Ovary (tissue), 9 donors: ENCODE results near the gene PLEKHM3. TPM values are rescaled to one million over a fixed set of nuclear protein-coding genes. Genes with fewer than 3 reads are reported as not detected.

Experiments
- DNase-seq, 5 donors: peaks; one replicate each; pipeline ENCODE4 v3.0.0-alpha.2; 2019 to 2020
- H3K27ac ChIP-seq, 2 donors: fragments of 200-600 bp; one replicate each; pipeline versions ENCODE4 v1.5.1 to v1.8.0; 2019 to 2022
- H3K27me3 ChIP-seq: fragments of 200-600 bp; one replicate; pipeline ENCODE4 v1.8.0; 2022
- H3K36me3 ChIP-seq: fragments of 200-600 bp; sonication (generic); one replicate; pipeline ENCODE4 v1.5.1; 2019
- H3K4me1 ChIP-seq: one replicate; pipeline ENCODE4 v1.8.1; 2013; ENCODE audit warnings: mild to moderate bottlenecking, moderate library complexity; ENCODE audit not compliant: insufficient read depth
- H3K4me3 ChIP-seq: fragments of 200-600 bp; sonication (generic); one replicate; pipeline ENCODE4 v1.5.1; 2017
- H3K9me3 ChIP-seq, 2 donors: fragments of 200-600 bp in 1 of 2; sonication (generic) in 1 of 2; one replicate each; pipeline versions ENCODE4 v1.5.1 to v1.8.1; 2013 to 2019; ENCODE audit warnings: mild to moderate bottlenecking in 1 of 2, moderate library complexity in 1 of 2
- EP300 ChIP-seq: sonication (generic); formaldehyde crosslinking; IDR thresholded peaks from one replicate; pipeline ENCODE4 v1.6.1; 2017; ENCODE audit warnings: antibody characterized with exemption
- POLR2A ChIP-seq: fragments of 450-650 bp; IDR thresholded peaks from one replicate; pipeline ENCODE4 v1.6.1; 2017; ENCODE audit warnings: antibody characterized with exemption, mild to moderate bottlenecking, moderate library complexity
- WGBS, 3 donors: extraction: QIAGEN DNeasy Blood & Tissue Kit in 1 of 3; methylation state at CpG; one replicate each; pipeline versions ENCODE4 v1.1.5 to v1.1.7; 2013 to 2017; 5-methylcytosine and 5-hydroxymethylcytosine counted together
- intact Hi-C, 4 donors: fragments of 100-400 bp; cut with DNase I; formaldehyde crosslinking; loops; one replicate each; pipeline versions ENCODE4 v1.11.0 to v1.15.1; 2022 to 2023
- polyA plus RNA-seq, 2 donors: library from polyadenylated mRNA; stranded (reverse); fragments of 200-250 nt in 1 of 2; fragments of 350-450 nt in 1 of 2; fragmentation: Illumina TruSeq in 1 of 2; extraction: RNeasy Lipid Tissue Mini Kit (QIAGEN cat#74804) in 1 of 2; gene quantifications; one replicate each; pipeline ENCODE4 v1.2.3, GENCODE V29; 2013 to 2014
- total RNA-seq, 7 donors: library from RNA; depleted of rRNA in 2 of 7; stranded (reverse); fragments of >200 nt in 2 of 7; fragmentation: NEBNext Ultra II Directional in 3 of 7; extraction: Animal tissue kit (Norgen Biotek cat#: 25700) in 3 of 7; gene quantifications; one replicate each; pipeline versions ENCODE4 v1.1.0 to v1.2.4, GENCODE V29; 2016 to 2023
- TF ChIP-seq, protein P1 (sequence below), 3 donors: fragments of 450-650 bp in 2 of 3; fragments of 200-600 bp in 1 of 3; IDR thresholded peaks; one replicate each; pipeline versions ENCODE4 v1.5.1 to v1.8.0; 2016 to 2022; ENCODE audit warnings: antibody characterized with exemption in 3 of 3, mild to moderate bottlenecking in 1 of 3
- donor health status: DM: no; HTN: no; CAD: no; lungs with moderate emphysema.
- donor health status: DM: no; HTN: no; CAD: no.
- donor health status: Bipolar disorder and iron deficiency.
- donor health status: DM: yes; HTN: yes; CAD: no.
- donor health status: DM: no; HTN: no; CAD: no.
- donor health status: DM: yes; HTN: yes; CAD: no.

Gene PLEKHM3
- total and polyA plus RNA-seq, 9 donors, result 6.5 to 26.1 (median 14.3) TPM

DNA sequence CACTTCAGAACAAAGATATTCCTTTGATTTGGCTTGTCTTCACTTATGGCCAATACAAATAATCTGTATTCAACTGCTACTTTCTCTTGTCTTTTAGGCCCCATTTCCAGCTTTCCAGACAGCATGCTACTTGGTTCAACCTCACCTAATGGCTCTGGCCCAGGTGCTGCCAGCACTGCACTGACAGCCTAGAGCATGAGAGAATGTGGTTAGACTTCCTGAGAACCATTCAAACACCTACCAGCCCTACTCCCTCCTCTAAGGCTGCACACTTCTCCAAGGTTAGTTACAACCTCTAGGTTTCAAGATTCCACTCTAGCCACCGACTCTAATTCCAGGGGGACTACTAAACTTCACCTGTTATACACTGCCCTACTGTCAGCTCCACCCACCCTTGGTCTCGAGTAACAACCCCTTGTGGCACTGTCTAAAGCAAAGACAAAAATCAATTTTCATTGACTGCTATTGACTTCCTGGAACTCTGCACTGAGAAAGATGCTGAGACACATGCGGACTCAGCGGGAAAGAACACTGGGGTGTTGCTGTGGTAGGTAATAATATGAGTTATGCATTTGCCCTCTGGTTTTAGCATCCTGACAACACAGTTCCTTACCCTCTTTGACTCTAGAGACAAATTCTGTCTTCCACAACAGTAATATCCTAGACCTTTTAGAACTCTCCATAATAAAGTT, 38.2 kb downstream of the PLEKHM3 start:
- TF ChIP-seq EP300 (no peak), POLR2A (no peak)
- TF ChIP-seq, protein P1, sequence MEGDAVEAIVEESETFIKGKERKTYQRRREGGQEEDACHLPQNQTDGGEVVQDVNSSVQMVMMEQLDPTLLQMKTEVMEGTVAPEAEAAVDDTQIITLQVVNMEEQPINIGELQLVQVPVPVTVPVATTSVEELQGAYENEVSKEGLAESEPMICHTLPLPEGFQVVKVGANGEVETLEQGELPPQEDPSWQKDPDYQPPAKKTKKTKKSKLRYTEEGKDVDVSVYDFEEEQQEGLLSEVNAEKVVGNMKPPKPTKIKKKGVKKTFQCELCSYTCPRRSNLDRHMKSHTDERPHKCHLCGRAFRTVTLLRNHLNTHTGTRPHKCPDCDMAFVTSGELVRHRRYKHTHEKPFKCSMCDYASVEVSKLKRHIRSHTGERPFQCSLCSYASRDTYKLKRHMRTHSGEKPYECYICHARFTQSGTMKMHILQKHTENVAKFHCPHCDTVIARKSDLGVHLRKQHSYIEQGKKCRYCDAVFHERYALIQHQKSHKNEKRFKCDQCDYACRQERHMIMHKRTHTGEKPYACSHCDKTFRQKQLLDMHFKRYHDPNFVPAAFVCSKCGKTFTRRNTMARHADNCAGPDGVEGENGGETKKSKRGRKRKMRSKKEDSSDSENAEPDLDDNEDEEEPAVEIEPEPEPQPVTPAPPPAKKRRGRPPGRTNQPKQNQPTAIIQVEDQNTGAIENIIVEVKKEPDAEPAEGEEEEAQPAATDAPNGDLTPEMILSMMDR (IDR thresholded peaks at IDR 0.05), result no peak
- Histone ChIP-seq H3K36me3 (no peaks in the 10 kb centered on the region), H3K4me3 (no peak overlapping the region), H3K4me1 (no peaks in the 10 kb centered on the region), H3K9me3 (no peaks in the 10 kb centered on the region), H3K27ac (no peak overlapping the region), H3K27me3 (no peaks in the 10 kb centered on the region)
- intact Hi-C loops, result no loop called here
- WGBS, 3 donors, result 94 to 97% (median 96%) methylated on average over 4 of the region's 4 CpGs
- DNase-seq, result no peak

DNA sequence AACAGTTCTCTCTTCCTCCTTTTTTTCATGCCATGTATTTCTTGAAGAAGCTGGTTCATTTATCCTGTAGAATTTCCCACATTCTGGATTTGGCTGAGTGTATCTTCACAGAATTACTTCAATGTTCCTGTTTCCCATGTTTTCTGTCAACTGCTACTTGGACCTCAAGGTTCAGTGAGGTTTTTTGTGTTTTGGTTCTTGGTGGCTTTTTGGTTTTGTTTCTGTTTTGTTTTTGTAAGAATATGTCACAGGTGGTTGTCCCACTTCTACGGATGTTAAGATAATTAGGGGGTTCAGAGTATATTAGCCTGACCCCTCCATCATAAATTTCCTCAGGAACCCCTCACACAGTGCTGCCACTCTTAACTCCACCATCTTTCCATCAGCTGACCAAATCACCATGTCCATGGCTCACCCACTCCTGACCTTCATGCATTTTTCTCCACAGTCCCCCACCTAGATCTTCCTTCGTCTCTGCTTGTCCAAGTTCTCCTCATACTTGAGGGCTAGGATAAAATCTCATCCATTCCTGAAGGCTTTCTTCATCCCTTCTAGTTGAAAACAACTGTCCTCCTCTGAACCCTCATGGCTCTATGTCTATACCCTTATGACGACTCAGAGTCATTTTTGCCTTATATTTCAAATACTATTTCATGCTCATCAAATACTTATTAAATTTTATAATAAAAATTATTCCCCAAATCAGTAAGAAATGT, 40.4 kb downstream of the PLEKHM3 start:
- no peak for DNase-seq
- 94 to 96% (median 95%) methylated on average over 3 of the region's 3 CpGs for WGBS, 3 donors
- H3K27me3 ChIP-seq, result no peaks in the 10 kb centered on the region
- intact Hi-C loops, result no loop called here
- H3K27ac ChIP-seq, result no peak overlapping the region
- no peaks in the 10 kb centered on the region for H3K36me3 ChIP-seq
- TF ChIP-seq, protein P1 (IDR thresholded peaks at IDR 0.05), result no peak
- no peak for TF ChIP-seq POLR2A
- H3K4me3 ChIP-seq, result no peak overlapping the region
- H3K9me3 ChIP-seq, result no peaks in the 10 kb centered on the region
- H3K4me1 ChIP-seq, result no peaks in the 10 kb centered on the region

DNA sequence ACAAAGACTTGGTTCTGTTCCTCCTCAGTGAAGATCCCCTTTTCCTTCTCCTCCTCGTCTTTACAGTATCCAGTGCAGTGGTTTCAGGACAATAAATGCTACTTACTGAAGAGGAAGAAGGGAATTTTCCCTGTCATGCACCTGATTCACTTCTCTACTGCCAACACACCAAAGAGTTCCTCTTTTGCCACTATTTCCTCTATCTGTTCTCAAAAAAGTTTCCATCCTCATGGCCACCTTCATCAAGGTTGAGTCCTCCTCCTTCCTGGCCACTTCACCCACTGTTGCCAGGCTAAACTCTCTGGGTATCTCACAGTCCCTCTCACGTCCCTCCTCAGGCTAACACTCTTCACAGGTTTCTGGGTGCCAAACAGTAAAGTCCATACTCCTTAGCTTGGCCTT, 41.7 kb downstream of the PLEKHM3 start:
- Histone ChIP-seq H3K36me3 (no peaks in the 10 kb centered on the region), H3K27me3 (no peaks in the 10 kb centered on the region), H3K4me3 (no peak overlapping the region), H3K4me1 (no peaks in the 10 kb centered on the region), H3K9me3 (no peaks in the 10 kb centered on the region), H3K27ac (no peak overlapping the region)
- WGBS, 3 donors, result 93 to 97% (median 94%) methylated on average over 2 of the region's 2 CpGs
- TF ChIP-seq, protein P1 (IDR thresholded peaks at IDR 0.05), result no peak
- intact Hi-C loops, result no loop called here
- DNase-seq, result no peak

DNA sequence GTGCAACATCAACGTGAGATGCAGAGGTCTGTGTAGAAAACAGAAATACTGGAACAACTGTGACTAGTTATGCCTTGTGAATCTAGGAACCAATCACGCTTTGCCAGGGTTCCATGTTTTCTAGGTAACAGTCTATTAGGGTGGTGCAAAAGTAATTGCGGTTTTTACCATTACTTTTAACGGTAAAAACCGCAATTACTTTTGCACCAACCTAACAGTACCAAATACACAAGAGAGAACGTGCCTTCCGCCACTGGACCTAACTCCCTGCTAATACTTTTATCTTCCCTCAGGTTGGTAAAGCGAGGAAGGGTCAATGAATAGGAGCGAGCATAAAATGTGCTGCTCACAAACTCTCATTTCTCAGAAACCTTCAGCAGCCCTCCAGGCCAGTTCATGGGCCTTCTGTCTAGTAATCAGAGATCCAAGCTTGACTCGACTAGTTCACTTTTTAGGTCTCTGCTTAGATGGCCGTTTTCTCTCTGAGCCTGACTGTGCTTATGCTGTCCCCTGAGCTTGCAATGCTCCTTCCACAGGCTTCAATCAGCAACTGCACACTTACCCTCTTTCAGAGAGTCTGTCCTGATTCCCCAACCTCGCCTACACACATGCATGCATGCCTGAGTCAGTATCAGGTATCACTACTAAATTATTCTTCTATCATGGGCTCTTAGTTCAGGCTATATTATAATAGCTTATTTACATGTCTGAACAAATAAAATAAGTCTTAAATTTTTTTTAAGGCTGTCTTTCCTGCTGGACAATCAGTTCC, 47.0 kb downstream of the PLEKHM3 start:
- H3K9me3 ChIP-seq, result no peaks in the 10 kb centered on the region
- intact Hi-C loops, result loop anchor here in 1 of 4 donors (10.0 kb wide), 1 partner anchor 214 kb away; the partner anchor contains the start of gene FZD5
- H3K4me3 ChIP-seq, result no peak overlapping the region
- H3K4me1 ChIP-seq, result no peaks in the 10 kb centered on the region
- DNase-seq, result no peak
- TF ChIP-seq, protein P1 (IDR thresholded peaks at IDR 0.05), result no peak
- TF ChIP-seq POLR2A (no peak), EP300 (no peak)
- H3K27ac ChIP-seq, result no peak overlapping the region
- no peaks in the 10 kb centered on the region for H3K36me3 ChIP-seq
- WGBS, 3 donors, result 92 to 94% (median 94%) methylated on average over 12 of the region's 12 CpGs
- H3K27me3 ChIP-seq, result no peaks in the 10 kb centered on the region
